Neural progenitor cell (in vitro differentiated cells): ENCODE results near the gene TRAPPC2L.

Experiments
- EZH2 ChIP-seq: fragments of 200-600 bp; sonication (generic); IDR thresholded peaks from 2 replicates; pipeline ENCODE4 v1.6.1; 2017; ENCODE audit warnings: antibody characterized with exemption, mild to moderate bottlenecking, moderate library complexity
- TF ChIP-seq, protein P1 (sequence below): fragments of 200-600 bp; sonication (generic); IDR thresholded peaks from 2 replicates; pipeline ENCODE4 v1.5.1; 2017; ENCODE audit warnings: antibody characterized with exemption, mild to moderate bottlenecking

DNA sequence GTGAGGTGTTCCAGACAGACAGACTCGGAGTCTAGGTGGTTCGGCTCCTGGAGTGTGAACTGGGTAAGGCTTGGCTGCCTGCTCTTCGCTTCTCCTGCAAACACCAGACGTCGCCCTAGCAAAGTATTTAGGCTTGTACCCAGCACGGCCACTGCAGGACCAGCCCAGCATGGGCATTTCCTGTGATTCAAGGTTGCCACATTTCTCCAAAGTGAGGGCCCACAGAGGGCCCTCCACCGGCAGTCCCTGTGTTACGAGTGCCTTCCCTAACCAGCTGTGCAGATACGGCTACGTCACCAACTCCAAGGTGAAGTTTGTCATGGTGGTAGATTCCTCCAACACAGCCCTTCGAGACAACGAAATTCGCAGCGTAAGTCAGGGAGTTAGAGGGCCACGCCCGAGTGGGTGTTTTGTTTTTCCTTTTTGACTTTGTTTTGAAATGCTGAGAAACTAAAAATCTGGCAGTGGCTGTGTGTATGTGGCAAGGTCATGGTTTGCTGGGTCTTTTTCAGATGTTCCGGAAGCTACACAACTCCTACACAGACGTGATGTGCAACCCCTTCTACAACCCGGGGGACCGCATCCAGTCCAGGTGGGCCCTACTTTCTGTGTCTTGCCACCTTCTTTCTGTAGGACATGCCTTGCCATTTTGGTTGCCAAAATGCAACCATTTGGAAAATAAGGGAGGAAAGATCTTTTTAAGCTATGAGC, 2.6 kb downstream of the TRAPPC2L start:
- TF ChIP-seq, protein P1, sequence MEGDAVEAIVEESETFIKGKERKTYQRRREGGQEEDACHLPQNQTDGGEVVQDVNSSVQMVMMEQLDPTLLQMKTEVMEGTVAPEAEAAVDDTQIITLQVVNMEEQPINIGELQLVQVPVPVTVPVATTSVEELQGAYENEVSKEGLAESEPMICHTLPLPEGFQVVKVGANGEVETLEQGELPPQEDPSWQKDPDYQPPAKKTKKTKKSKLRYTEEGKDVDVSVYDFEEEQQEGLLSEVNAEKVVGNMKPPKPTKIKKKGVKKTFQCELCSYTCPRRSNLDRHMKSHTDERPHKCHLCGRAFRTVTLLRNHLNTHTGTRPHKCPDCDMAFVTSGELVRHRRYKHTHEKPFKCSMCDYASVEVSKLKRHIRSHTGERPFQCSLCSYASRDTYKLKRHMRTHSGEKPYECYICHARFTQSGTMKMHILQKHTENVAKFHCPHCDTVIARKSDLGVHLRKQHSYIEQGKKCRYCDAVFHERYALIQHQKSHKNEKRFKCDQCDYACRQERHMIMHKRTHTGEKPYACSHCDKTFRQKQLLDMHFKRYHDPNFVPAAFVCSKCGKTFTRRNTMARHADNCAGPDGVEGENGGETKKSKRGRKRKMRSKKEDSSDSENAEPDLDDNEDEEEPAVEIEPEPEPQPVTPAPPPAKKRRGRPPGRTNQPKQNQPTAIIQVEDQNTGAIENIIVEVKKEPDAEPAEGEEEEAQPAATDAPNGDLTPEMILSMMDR: no peak
- no peak for TF ChIP-seq EZH2
